Mammary epithelial cell (primary cell): ENCODE results near the gene MCAM.

Experiments
- CTCF ChIP-seq, 2 donors: IDR thresholded peaks in 1 of 2; conservative IDR thresholded peaks in 1 of 2; 2 replicates each; pipeline ENCODE4 v1.5.1; 2011 to 2012; ENCODE audit warnings: inconsistent platforms in 2 of 2, low read length in 2 of 2, mild to moderate bottlenecking in 2 of 2, control low read depth in 1 of 2, low read depth in 1 of 2; ENCODE audit not compliant: insufficient read depth in 1 of 2; ENCODE audit errors: extremely low read depth in 1 of 2
- EZH2 ChIP-seq: IDR thresholded peaks from 2 replicates; pipeline ENCODE4 v1.6.1; 2012; ENCODE audit warnings: low read length, inconsistent platforms, borderline replicate concordance

GRCh38 chr11:119362741-119363080, 45.8 kb upstream of the MCAM start:
- TF ChIP-seq CTCF (conservative IDR thresholded peaks at IDR 0.05 in 1 of 2, IDR thresholded peaks at IDR 0.05 in 1 of 2; ENCODE audit: extremely low read depth in 1 of 2, insufficient read depth in 1 of 2, low read depth in 1 of 2, low read length in 2 of 2): no peak
- TF ChIP-seq EZH2: no peak
